GM23338 (cell line): ENCODE results near the gene PRELP. TPM values are rescaled to one million over a fixed set of nuclear protein-coding genes. Genes with fewer than 3 reads are reported as not detected.

Source experiments
- ATAC-seq: fragments of 200-7000 bp; cut with Tn5 transposase; 3 replicates; pipeline ENCODE4 v1.9.1; 2020
- DNase-seq: peaks from one replicate; pipeline ENCODE4 v3.0.0-alpha.2; 2015; ENCODE audit warnings: low spot score
- H2AFZ ChIP-seq: fragments of 200-600 bp; sonication (generic); 2 replicates; pipeline ENCODE4 v1.8.0; 2016; ENCODE audit warnings: antibody characterized with exemption, mild to moderate bottlenecking, moderate library complexity
- H3F3A ChIP-seq: fragments of 200-600 bp; sonication (generic); replicated peaks from 2 replicates; pipeline ENCODE4 v1.8.0; 2017; ENCODE audit warnings: antibody characterized with exemption, mixed run types, low read depth
- H3K27ac ChIP-seq: fragments of 200-600 bp; sonication (generic); 2 replicates; pipeline ENCODE4 v1.6.1; 2016; ENCODE audit warnings: low read depth
- H3K27me3 ChIP-seq: fragments of 200-600 bp; sonication (generic); 2 replicates; pipeline ENCODE4 v1.8.0; 2016; ENCODE audit warnings: mild to moderate bottlenecking, mixed run types, moderate library complexity; ENCODE audit not compliant: insufficient read depth
- H3K36me3 ChIP-seq: fragments of 200-600 bp; sonication (generic); 2 replicates; pipeline ENCODE4 v1.8.0; 2016; ENCODE audit warnings: mild to moderate bottlenecking; ENCODE audit not compliant: insufficient read depth
- H3K4me1 ChIP-seq: fragments of 200-600 bp; sonication (generic); 2 replicates; pipeline ENCODE4 v1.8.0; 2016; ENCODE audit warnings: mild to moderate bottlenecking, moderate library complexity; ENCODE audit not compliant: insufficient read depth
- H3K4me2 ChIP-seq: fragments of 200-600 bp; sonication (generic); 2 replicates; pipeline ENCODE4 v1.7.1; 2017; ENCODE audit warnings: mixed run types
- H3K4me3 ChIP-seq: fragments of 200-600 bp; sonication (generic); 2 replicates; pipeline ENCODE4 v1.6.1; 2016; ENCODE audit warnings: mixed run types
- H3K79me2 ChIP-seq: fragments of 200-600 bp; sonication (generic); replicated peaks from 2 replicates; pipeline ENCODE4 v1.8.0; 2017; ENCODE audit warnings: mild to moderate bottlenecking; ENCODE audit not compliant: insufficient read depth
- H3K9me2 ChIP-seq: fragments of 200-600 bp; sonication (generic); 2 replicates; pipeline ENCODE4 v1.8.0; 2017; ENCODE audit not compliant: insufficient read depth
- H4K20me1 ChIP-seq: fragments of 200-600 bp; sonication (generic); replicated peaks from 2 replicates; pipeline ENCODE4 v1.8.0; 2017; ENCODE audit warnings: mild to moderate bottlenecking; ENCODE audit not compliant: insufficient read depth
- H3K27ac Mint-ChIP-seq: 2 replicates; pipeline ENCODE4 v1.8.0; 2020; ENCODE audit warnings: inconsistent platforms, mild to moderate bottlenecking, moderate library complexity, mixed read lengths
- H3K27me3 Mint-ChIP-seq: 3 replicates; pipeline ENCODE4 v1.8.0; 2022; ENCODE audit warnings: low read depth, mild to moderate bottlenecking, moderate library complexity, mixed read lengths, inconsistent platforms; ENCODE audit not compliant: insufficient read depth, poor library complexity
- H3K36me3 Mint-ChIP-seq: 3 replicates; pipeline ENCODE4 v1.8.0; 2021; ENCODE audit warnings: low read depth, mild to moderate bottlenecking, inconsistent platforms, moderate library complexity, mixed read lengths
- H3K4me1 Mint-ChIP-seq: 3 replicates; pipeline ENCODE4 v1.8.0; 2020; ENCODE audit warnings: mild to moderate bottlenecking, inconsistent platforms, mixed read lengths
- H3K4me3 Mint-ChIP-seq: 3 replicates; pipeline ENCODE4 v1.8.0; 2021; ENCODE audit warnings: moderate library complexity, mild to moderate bottlenecking, inconsistent platforms, mixed read lengths
- H3K9me3 Mint-ChIP-seq: 3 replicates; pipeline ENCODE4 v1.8.0; 2020; ENCODE audit warnings: moderate library complexity, mild to moderate bottlenecking, inconsistent platforms, mixed read lengths
- CREB1 ChIP-seq: fragments of 250-450 bp; sonication (Bioruptor Pico); IDR thresholded peaks from 2 replicates; pipeline ENCODE4 v1.5.0; 2020; ENCODE audit warnings: low read depth, mild to moderate bottlenecking, moderate library complexity
- CTCF ChIP-seq, 2 experiments: fragments of 200-600 bp in 1 of 2; sonication (generic) in 1 of 2; conservative IDR thresholded peaks; 2 replicates each; pipeline versions ENCODE4 v1.5.1 to v1.6.1; 2016 to 2017; ENCODE audit warnings: antibody characterized with exemption in 2 of 2, low read depth in 2 of 2, mild to moderate bottlenecking in 2 of 2, moderate library complexity in 1 of 2
- ETS1 ChIP-seq: IDR thresholded peaks from 2 replicates; pipeline ENCODE4 v1.6.1; 2016; ENCODE audit warnings: antibody characterized with exemption
- EZH2 ChIP-seq: fragments of 200-600 bp; sonication (generic); IDR thresholded peaks from one replicate; pipeline ENCODE4 v1.8.0; 2017; ENCODE audit warnings: antibody characterized with exemption, mild to moderate bottlenecking, low read depth; ENCODE audit not compliant: unreplicated experiment
- EZH2phosphoT487 ChIP-seq: fragments of 200-600 bp; sonication (generic); IDR thresholded peaks from one replicate; pipeline ENCODE4 v1.8.1; 2018; ENCODE audit warnings: antibody characterized with exemption; ENCODE audit not compliant: unreplicated experiment
- JUNB ChIP-seq: IDR thresholded peaks from one replicate; pipeline ENCODE4 v1.6.1; 2016; ENCODE audit warnings: antibody characterized with exemption; ENCODE audit not compliant: unreplicated experiment
- NANOG ChIP-seq: IDR thresholded peaks from 2 replicates; pipeline ENCODE4 v1.6.1; 2016; ENCODE audit warnings: antibody characterized with exemption, borderline replicate concordance
- POLR2AphosphoS5 ChIP-seq: IDR thresholded peaks from 2 replicates; pipeline ENCODE4 v1.6.1; 2016; ENCODE audit warnings: antibody characterized with exemption, low read depth
- REST ChIP-seq: IDR thresholded peaks from one replicate; pipeline ENCODE4 v1.6.1; 2018; ENCODE audit warnings: antibody characterized with exemption; ENCODE audit not compliant: unreplicated experiment
- STAT1 ChIP-seq: IDR thresholded peaks from one replicate; pipeline ENCODE4 v1.6.1; 2016; ENCODE audit warnings: antibody characterized with exemption; ENCODE audit not compliant: unreplicated experiment
- ZNF114 ChIP-seq: fragments of 250-450 bp; sonication (Bioruptor Pico); IDR thresholded peaks from 2 replicates; pipeline ENCODE4 v1.5.0; 2020; ENCODE audit warnings: mild to moderate bottlenecking, moderate library complexity
- ZNF331 ChIP-seq: fragments of 250-450 bp; sonication (Bioruptor Pico); IDR thresholded peaks from 2 replicates; pipeline ENCODE4 v1.5.0; 2020; ENCODE audit warnings: low read depth, mild to moderate bottlenecking, moderate library complexity
- ZNF462 ChIP-seq: fragments of 250-450 bp; sonication (Bioruptor Pico); IDR thresholded peaks from 2 replicates; pipeline ENCODE4 v1.5.0; 2020; ENCODE audit warnings: mild to moderate bottlenecking, moderate library complexity
- polyA plus RNA-seq: library from polyadenylated mRNA; unstranded; fragments of >200 nt; fragmentation: Nextera tagmentation; extraction: Ambion mirVana; gene quantifications from 2 replicates; pipeline ENCODE4 v1.2.1, GENCODE V29; 2016
- total RNA-seq: library from RNA; depleted of rRNA; stranded (reverse); fragments of >200 nt; shearing (Covaris generic); gene quantifications from 2 replicates; pipeline ENCODE4 v1.2.3, GENCODE V29; 2014

The PRELP gene
- total and polyA plus RNA-seq, 2 experiments from 2014 or later = 0.03 TPM

GRCh38 chr1:203459671-203460201 is 15.9 kb upstream of the PRELP start:
- H3K4me1 Mint-ChIP-seq = peaks cover 17% of the 10 kb centered on the region

More at GRCh38 chr1:203459671-203460201, 15.9 kb upstream of the PRELP start:
- DNase-seq (no peak), ATAC-seq (no peak)
- Mint-ChIP-seq H3K27ac (no peak overlapping the region), H3K27me3 (peaks cover 4% of the 10 kb centered on the region), H3K4me3 (no peak overlapping the region), H3K36me3 (no peaks in the 10 kb centered on the region), H3K9me3 (no peaks in the 10 kb centered on the region)
- Histone ChIP-seq H3K79me2 (no peaks in the 10 kb centered on the region), H3K4me2 (no peak overlapping the region), H3K27ac (no peak overlapping the region), H3K4me3 (no peak overlapping the region), H2AFZ (no peak overlapping the region), H3K27me3 (no peaks in the 10 kb centered on the region), H3F3A (no peaks in the 10 kb centered on the region), H4K20me1 (no peaks in the 10 kb centered on the region), H3K4me1 (no peaks in the 10 kb centered on the region), H3K9me2 (no peaks in the 10 kb centered on the region), H3K36me3 (no peaks in the 10 kb centered on the region)
- TF ChIP-seq EZH2 (no peak), ZNF331 (CRISPR knock-in tag) (no peak), CTCF (conservative IDR thresholded peaks at IDR 0.05; ENCODE audit: low read depth in 2 of 2) (no peak), EZH2phosphoT487 (no peak), STAT1 (no peak), ETS1 (no peak), JUNB (no peak), POLR2AphosphoS5 (no peak), NANOG (no peak), CREB1 (CRISPR knock-in tag) (no peak), ZNF114 (no peak), REST (no peak), ZNF462 (CRISPR knock-in tag) (no peak)
